ENCODE results near the gene PCDHAC1.

PCDHAC1 gene

GRCh38 chr5:140966293-140967225, 40.5 kb downstream of the PCDHAC1 start, which contains the start of gene PCDHAC2:
PCDHAC2 (plus strand) TSS chr5:140966476; CDS start chr5:140966767, 291 bp downstream.
- DNase-seq (ENCODE audit: low spot score), result no peak

- DNase-seq (ENCODE audit: low spot score), result no peak
Observed at GRCh38 chr5:140967226-140967893, 41.3 kb downstream of the PCDHAC1 start.

- no peak for DNase-seq (ENCODE audit: low spot score)
Observed at GRCh38 chr5:140969880-140970279, 43.8 kb downstream of the PCDHAC1 start.

GRCh38 chr5:140973550-140973949, 47.5 kb downstream of the PCDHAC1 start:
- no peak for DNase-seq (ENCODE audit: low spot score)

GRCh38 chr5:140977003-140977402, 50.9 kb downstream of the PCDHAC1 start:
- DNase-seq (ENCODE audit: low spot score), result no peak

GRCh38 chr5:140978260-140978659, 52.2 kb downstream of the PCDHAC1 start:
- no peak for DNase-seq (ENCODE audit: low spot score)

GRCh38 chr5:140978983-140979382, 52.9 kb downstream of the PCDHAC1 start:
- DNase-seq (ENCODE audit: low spot score), result no peak
